ENCODE data around the gene ANXA6.

Gene ANXA6

GRCh38 chr5:151098768-151099121 is 58.8 kb downstream of the ANXA6 start:
- no peaks in the 10 kb centered on the region for H3K27me3 ChIP-seq (ENCODE audit: insufficient read depth, poor library complexity, severe bottlenecking)
- TF ChIP-seq REST (IDR thresholded peaks at IDR 0.05; ENCODE audit: insufficient replicate concordance, low read depth) (no peak), CTCF (IDR thresholded peaks at IDR 0.05; ENCODE audit: insufficient read depth, low read length) (no peak), POLR2AphosphoS5 (IDR thresholded peaks at IDR 0.05; ENCODE audit: low read depth) (no peak), GABPA (IDR thresholded peaks at IDR 0.05; ENCODE audit: low read depth) (no peak)
- H3K27ac ChIP-seq (replicated peaks): peak overlapping the region; percentile 82
- DNase-seq (ENCODE audit: low read depth in 1 of 2, low spot score in 1 of 2): no peak
- no peak overlapping the region for H3K4me3 ChIP-seq (replicated peaks; ENCODE audit: insufficient read depth, low read length)

DNA sequence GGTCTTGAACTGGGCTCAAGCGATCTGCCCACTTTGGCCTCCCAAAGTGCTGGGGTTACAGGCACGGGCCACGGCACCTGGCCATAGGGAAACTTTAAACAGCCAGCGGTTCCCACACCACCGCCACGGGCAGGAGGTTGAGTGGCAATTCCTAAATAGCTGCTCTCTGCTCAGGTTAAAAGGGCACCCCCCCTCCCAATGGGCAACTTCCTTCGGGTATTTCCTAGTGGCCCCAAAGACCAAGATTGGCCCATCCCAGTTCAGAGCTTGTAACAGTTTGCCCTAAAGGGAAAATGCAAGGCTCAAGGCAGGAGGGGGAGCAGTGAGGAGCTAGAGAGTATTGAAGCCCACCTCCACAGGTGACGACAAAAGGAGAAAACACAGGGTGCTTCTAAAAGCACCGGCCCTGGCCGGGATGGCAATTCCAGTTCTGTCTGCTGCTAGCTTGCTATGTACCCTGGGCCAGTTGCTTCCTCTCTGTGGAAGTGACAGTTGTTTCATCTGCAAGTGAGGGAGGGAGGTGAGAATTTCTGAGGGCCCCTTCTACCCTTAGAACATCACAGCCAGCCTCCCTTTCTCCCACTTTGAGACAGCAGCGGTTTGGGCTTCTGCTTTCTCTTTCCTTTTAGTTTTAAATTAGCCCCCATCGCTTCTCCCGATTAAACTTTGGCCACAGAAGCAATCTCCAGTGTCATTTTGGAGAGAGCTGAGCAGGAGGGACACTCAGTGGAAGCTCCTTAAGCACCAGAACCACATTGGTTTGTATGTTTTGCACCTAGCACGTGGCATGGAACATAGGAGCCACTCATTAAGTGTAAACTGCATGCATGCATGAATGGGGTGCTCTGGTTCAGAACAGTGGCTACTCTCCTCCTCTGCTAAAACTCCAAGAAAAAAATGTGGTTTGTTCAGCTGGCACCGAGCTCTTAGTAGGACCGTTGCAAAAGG is 59.5 kb downstream of the ANXA6 start:
- H3K4me3 ChIP-seq (replicated peaks; ENCODE audit: insufficient read depth, low read length): no peak overlapping the region
- H3K27ac ChIP-seq (replicated peaks): peak overlapping the region; percentile 82
- DNase-seq (ENCODE audit: low read depth in 1 of 2, low spot score in 1 of 2): peak; percentile 61 to 84
- TF ChIP-seq POLR2AphosphoS5 (IDR thresholded peaks at IDR 0.05; ENCODE audit: low read depth) (no peak), SPI1 (IDR thresholded peaks at IDR 0.05; ENCODE audit: borderline replicate concordance, low read depth) (peak; percentile 46; the same call in 1 of the 2 replicates), CTCF (IDR thresholded peaks at IDR 0.05; ENCODE audit: insufficient read depth, low read length) (no peak), GABPA (IDR thresholded peaks at IDR 0.05; ENCODE audit: low read depth) (no peak)
- H3K27me3 ChIP-seq (ENCODE audit: insufficient read depth, poor library complexity, severe bottlenecking): no peaks in the 10 kb centered on the region

DNA sequence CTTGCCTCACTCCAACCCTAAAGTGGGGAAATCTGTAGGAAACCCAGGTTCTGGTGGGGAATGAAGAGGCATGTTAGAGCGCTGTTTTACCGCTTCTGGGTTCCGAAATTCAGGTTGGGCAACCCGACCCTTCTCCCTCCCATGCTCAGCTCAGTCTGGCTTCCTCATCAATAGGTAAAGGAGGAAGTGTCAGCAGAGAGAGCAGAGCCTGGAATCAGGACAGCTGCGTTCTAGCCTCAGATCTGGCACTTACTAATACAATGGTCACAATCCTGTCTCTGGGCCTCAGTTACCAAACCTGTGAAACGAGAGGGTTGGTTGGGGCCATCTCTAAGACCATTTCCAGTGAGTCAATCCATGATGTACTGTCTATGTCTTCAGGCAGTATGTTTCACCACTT is 60.5 kb downstream of the ANXA6 start:
- Histone ChIP-seq H3K27ac (replicated peaks) (peak overlapping the region; percentile 82), H3K4me3 (replicated peaks; ENCODE audit: insufficient read depth, low read length) (no peak overlapping the region), H3K27me3 (ENCODE audit: insufficient read depth, poor library complexity, severe bottlenecking) (no peaks in the 10 kb centered on the region)
- peak; percentile 79 to 95 for DNase-seq (ENCODE audit: low read depth in 1 of 2, low spot score in 1 of 2)
- no peak for TF ChIP-seq REST (IDR thresholded peaks at IDR 0.05; ENCODE audit: insufficient replicate concordance, low read depth)
- TF ChIP-seq POLR2AphosphoS5 (IDR thresholded peaks at IDR 0.05; ENCODE audit: low read depth): peak; percentile 42; the same call in 1 of the 2 replicates
- peak; percentile 97 for TF ChIP-seq SPI1 (IDR thresholded peaks at IDR 0.05; ENCODE audit: borderline replicate concordance, low read depth)
- no peak for TF ChIP-seq CTCF (IDR thresholded peaks at IDR 0.05; ENCODE audit: insufficient read depth, low read length)
